ENCODE measurements around the gene CEP78. TPM values are rescaled to one million over a fixed set of nuclear protein-coding genes. Genes with fewer than 3 reads are reported as not detected.

The CEP78 gene
- total RNA-seq, 1 experiment from 2014 or later, result 48.1 TPM

- DNase-seq (ENCODE audit: low read depth, low spot score) (no peak), ATAC-seq (no peak)
- peaks cover 23 to 33% of the 10 kb centered on the region in 2 experiments; a peak in 3 of 4 replicates for H3K36me3 ChIP-seq (ENCODE audit: control insufficient read depth in 1 of 2, insufficient read depth in 2 of 2, low read length in 2 of 2)
- no peaks in the 10 kb centered on the region for H3K9me2 ChIP-seq (ENCODE audit: insufficient read depth)
- 0 out of 2 replicates have a peak, but pooled peaks cover 8% of the 10 kb centered on the region for H3K79me2 ChIP-seq (ENCODE audit: insufficient read depth, low read length)
- ChIA-PET POLR2A (interaction anchor here (1.8 kb wide), 1 partner anchor 17 kb away, joined by 6 read pairs; the partner anchor contains the start of gene PSAT1), RAD21 (ENCODE audit: low non-redundant PET in 1 of 2, low total read pairs in 2 of 2, uncharacterized antibody in 2 of 2, unreplicated experiment in 2 of 2) (no interaction called here), CTCF (no interaction called here)
- H3K9me3 ChIP-seq (ENCODE audit: control insufficient read depth in 1 of 2, insufficient read depth in 1 of 2, low read depth in 1 of 2, low read length in 2 of 2), result no peaks in the 10 kb centered on the region
- BruUV-seq (replicated peaks), result no TSS peak
- no peak overlapping the region for H3K4me3 ChIP-seq (replicated peaks in 1 of 2; ENCODE audit: low read depth in 1 of 2, low read length in 2 of 2)
- H3K4me2 ChIP-seq (ENCODE audit: low read length), result no peak overlapping the region
- no peak overlapping the region for H3K9ac ChIP-seq (ENCODE audit: low read length)
- no peaks in the 10 kb centered on the region for H4K20me1 ChIP-seq (ENCODE audit: insufficient read depth)
- H3K4me1 ChIP-seq (ENCODE audit: control insufficient read depth in 1 of 2, insufficient read depth in 2 of 2, low read length in 2 of 2), result no peaks in the 10 kb centered on the region
- H3K27me3 ChIP-seq (ENCODE audit: insufficient read depth, low read length), result no peaks in the 10 kb centered on the region
- no peak for TF ChIP-seq SP1 (IDR thresholded peaks at IDR 0.05; ENCODE audit: low read depth)
- no peak for TF ChIP-seq POLR2AphosphoS5 (IDR thresholded peaks at IDR 0.05; ENCODE audit: low read depth, low read length)
- no peak for TF ChIP-seq CEBPB (IDR thresholded peaks at IDR 0.05; ENCODE audit: low read depth)
- no peak for TF ChIP-seq ATF3 (IDR thresholded peaks at IDR 0.05)
- TF ChIP-seq TCF7L2 (IDR thresholded peaks at IDR 0.05; ENCODE audit: borderline replicate concordance, extremely low read depth, insufficient read depth, insufficient read length), result no peak
- no peak overlapping the region for H3K27ac ChIP-seq (ENCODE audit: low read depth, low read length)
- no peak overlapping the region for H2AFZ ChIP-seq (ENCODE audit: low read depth, low read length, poor library complexity, severe bottlenecking)
- intact Hi-C loops (cut with micrococcal nuclease), result no loop called here
These were observed 78.7 kb downstream of the CEP78 start for GRCh38 chr9:78314550-78314949.

GRCh38 chr9:78314953-78315870, 79.3 kb downstream of the CEP78 start:
- 0 out of 2 replicates have a peak, but pooled peaks cover 8% of the 10 kb centered on the region for H3K79me2 ChIP-seq (ENCODE audit: insufficient read depth, low read length)
- DNase-seq (ENCODE audit: low read depth, low spot score) (no peak), ATAC-seq (no peak)
- RAD21 ChIA-PET (ENCODE audit: low non-redundant PET in 1 of 2, low total read pairs in 2 of 2, uncharacterized antibody in 2 of 2, unreplicated experiment in 2 of 2), result no interaction called here
- H3K36me3 ChIP-seq (ENCODE audit: control insufficient read depth in 1 of 2, insufficient read depth in 2 of 2, low read length in 2 of 2), result peaks cover 23 to 33% of the 10 kb centered on the region in 2 experiments; a peak in 3 of 4 replicates
- POLR2A ChIA-PET, result interaction anchor here (1.8 kb wide), 1 partner anchor 18 kb away, joined by 6 read pairs; the partner anchor contains the start of gene PSAT1
- no TSS peak for BruUV-seq (replicated peaks)
- H2AFZ ChIP-seq (ENCODE audit: low read depth, low read length, poor library complexity, severe bottlenecking), result no peak overlapping the region
- H3K4me1 ChIP-seq (ENCODE audit: control insufficient read depth in 1 of 2, insufficient read depth in 2 of 2, low read length in 2 of 2), result no peaks in the 10 kb centered on the region
- no peaks in the 10 kb centered on the region for H4K20me1 ChIP-seq (ENCODE audit: insufficient read depth)
- H3K27me3 ChIP-seq (ENCODE audit: insufficient read depth, low read length), result no peaks in the 10 kb centered on the region
- intact Hi-C loops (cut with micrococcal nuclease), result no loop called here
- no peaks in the 10 kb centered on the region for H3K9me2 ChIP-seq (ENCODE audit: insufficient read depth)
- no peak overlapping the region for H3K4me2 ChIP-seq (ENCODE audit: low read length)
- H3K27ac ChIP-seq (ENCODE audit: low read depth, low read length), result no peak overlapping the region
- CTCF ChIA-PET, result no interaction called here
- no peaks in the 10 kb centered on the region for H3K9me3 ChIP-seq (ENCODE audit: control insufficient read depth in 1 of 2, insufficient read depth in 1 of 2, low read depth in 1 of 2, low read length in 2 of 2)
- no peak overlapping the region for H3K4me3 ChIP-seq (replicated peaks in 1 of 2; ENCODE audit: low read depth in 1 of 2, low read length in 2 of 2)
- no peak overlapping the region for H3K9ac ChIP-seq (ENCODE audit: low read length)
- TF ChIP-seq CBX3 (IDR thresholded peaks at IDR 0.05; ENCODE audit: low read depth) (no peak), JUND (IDR thresholded peaks at IDR 0.05) (no peak), ZNF274 (IDR thresholded peaks at IDR 0.05; ENCODE audit: low read depth, low read length) (no peak), EZH2phosphoT487 (IDR thresholded peaks at IDR 0.05; ENCODE audit: borderline replicate concordance) (no peak), MAX (IDR thresholded peaks at IDR 0.05) (no peak), SP1 (IDR thresholded peaks at IDR 0.05; ENCODE audit: low read depth) (no peak), REST (IDR thresholded peaks at IDR 0.05; ENCODE audit: low read depth) (no peak), CTCF (IDR thresholded peaks at IDR 0.05 in 2 of 3, conservative IDR thresholded peaks at IDR 0.05 in 1 of 3; ENCODE audit: borderline replicate concordance in 1 of 3, insufficient read depth in 1 of 3, low read depth in 2 of 3, low read length in 2 of 3) (no peak), EGR1 (IDR thresholded peaks at IDR 0.05; ENCODE audit: low read depth) (no peak)
